H1 (cell line): ENCODE data around the gene ERICH2. TPM values are rescaled to one million over a fixed set of nuclear protein-coding genes. Genes with fewer than 3 reads are reported as not detected.

Source experiments
- ATF2 ChIP-seq: IDR thresholded peaks from 2 replicates; pipeline ENCODE4 v1.6.1; 2012; ENCODE audit warnings: low read length, inconsistent platforms
- FOSL1 ChIP-seq: IDR thresholded peaks from 2 replicates; pipeline ENCODE4 v1.6.1; 2011; ENCODE audit warnings: mild to moderate bottlenecking, low read depth, low read length, moderate library complexity; ENCODE audit not compliant: insufficient read depth
- KDM4A ChIP-seq: IDR thresholded peaks from one replicate; pipeline ENCODE4 v1.7.1; 2012; ENCODE audit warnings: low read depth, mild to moderate bottlenecking, moderate library complexity, low read length, inconsistent platforms; ENCODE audit not compliant: severe bottlenecking
- TEAD4 ChIP-seq: IDR thresholded peaks from 2 replicates; pipeline ENCODE4 v1.6.1; 2012; ENCODE audit warnings: low read depth, low read length, inconsistent platforms, mixed read lengths
- polyA plus RNA-seq, 7 experiments: library from polyadenylated mRNA; depleted of rRNA in 3 of 7; stranded (reverse) in 5 of 7; unstranded in 2 of 7; fragments of >200 nt in 5 of 7; fragments of 200-250 nt in 2 of 7; gene quantifications; 1 replicate in 5 of 7; 2 replicates in 1 of 7; 4 replicates in 1 of 7; pipeline versions ENCODE4 v1.2.1 to v1.2.3, GENCODE V29; 2011 to 2013; ENCODE audit warnings: missing spikeins in 2 of 7, mixed read lengths in 2 of 7
- total RNA-seq: library from RNA; stranded (reverse); fragmentation: NEBNext Ultra II Directional; extraction: Animal tissue kit (Norgen Biotek cat#: 25700); gene quantifications from 2 replicates; pipeline ENCODE4 v1.2.1, GENCODE V29; 2021

Gene ERICH2
- total and polyA plus RNA-seq, 2 of the 8 experiments (the other 6 are each of a cell fraction or from before 2014, with no cell fraction given), result 0.20 to 2.1 TPM

- TF ChIP-seq TEAD4 (no peak), KDM4A (no peak), FOSL1 (no peak), ATF2 (no peak)
Observed at GRCh38 chr2:170806548-170806947, 36.4 kb downstream of the ERICH2 start (continued).
